ENCODE measurements around the gene SYT13. TPM values are rescaled to one million over a fixed set of nuclear protein-coding genes. Genes with fewer than 3 reads are reported as not detected.

SYT13 gene
- total RNA-seq, 3 donors from 2014 or later: 7.5 to 28.6 (median 22.7) TPM

DNA sequence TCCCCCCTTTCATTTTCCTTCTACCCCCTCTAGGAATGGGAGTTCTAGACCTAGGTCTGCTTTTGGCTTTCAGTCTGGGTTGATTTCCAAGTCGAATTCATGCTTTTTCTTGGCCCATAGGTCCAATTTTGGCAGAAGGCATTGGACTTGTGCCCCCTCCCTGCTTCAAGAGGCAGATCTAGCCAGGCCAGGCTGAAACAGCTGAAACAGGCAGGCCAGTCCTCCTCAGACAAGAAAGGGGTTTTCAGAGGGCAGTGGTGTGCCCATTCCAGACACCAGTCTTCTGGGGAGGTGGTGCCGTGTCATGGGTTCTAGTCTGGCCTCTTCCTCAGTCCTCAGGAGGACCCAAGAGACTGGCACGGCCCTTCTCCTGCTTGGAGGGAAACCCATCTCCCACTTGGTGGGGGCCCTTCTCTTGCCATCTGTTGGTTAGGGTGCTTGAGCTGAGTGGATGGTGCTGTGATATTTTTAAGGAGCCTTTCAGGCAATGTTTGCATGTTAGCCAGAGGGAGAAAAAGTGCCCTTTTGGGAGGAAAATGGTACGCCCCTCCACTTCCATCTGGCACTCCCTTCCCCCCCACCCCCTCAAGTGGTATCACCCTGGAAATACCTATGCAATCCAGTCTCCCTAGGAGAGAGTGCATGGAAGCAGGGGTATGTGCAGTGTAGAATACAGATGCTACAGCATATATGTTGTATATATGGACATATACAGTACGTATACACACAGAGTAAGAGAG is 53.6 kb downstream of the SYT13 start:
- H3K9me3 ChIP-seq: no peaks in the 10 kb centered on the region
- no peaks in the 10 kb centered on the region for H3K4me1 ChIP-seq (ENCODE audit: low read depth)
- H3K4me3 ChIP-seq: no peak overlapping the region
- ATAC-seq (no peak), DNase-seq (no peak)
- intact Hi-C loops (cut with DNase I, micrococcal nuclease): no loop called here
- no peaks in the 10 kb centered on the region for H3K36me3 ChIP-seq (ENCODE audit: low read depth)
- TF ChIP-seq, protein P1, sequence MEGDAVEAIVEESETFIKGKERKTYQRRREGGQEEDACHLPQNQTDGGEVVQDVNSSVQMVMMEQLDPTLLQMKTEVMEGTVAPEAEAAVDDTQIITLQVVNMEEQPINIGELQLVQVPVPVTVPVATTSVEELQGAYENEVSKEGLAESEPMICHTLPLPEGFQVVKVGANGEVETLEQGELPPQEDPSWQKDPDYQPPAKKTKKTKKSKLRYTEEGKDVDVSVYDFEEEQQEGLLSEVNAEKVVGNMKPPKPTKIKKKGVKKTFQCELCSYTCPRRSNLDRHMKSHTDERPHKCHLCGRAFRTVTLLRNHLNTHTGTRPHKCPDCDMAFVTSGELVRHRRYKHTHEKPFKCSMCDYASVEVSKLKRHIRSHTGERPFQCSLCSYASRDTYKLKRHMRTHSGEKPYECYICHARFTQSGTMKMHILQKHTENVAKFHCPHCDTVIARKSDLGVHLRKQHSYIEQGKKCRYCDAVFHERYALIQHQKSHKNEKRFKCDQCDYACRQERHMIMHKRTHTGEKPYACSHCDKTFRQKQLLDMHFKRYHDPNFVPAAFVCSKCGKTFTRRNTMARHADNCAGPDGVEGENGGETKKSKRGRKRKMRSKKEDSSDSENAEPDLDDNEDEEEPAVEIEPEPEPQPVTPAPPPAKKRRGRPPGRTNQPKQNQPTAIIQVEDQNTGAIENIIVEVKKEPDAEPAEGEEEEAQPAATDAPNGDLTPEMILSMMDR (IDR thresholded peaks at IDR 0.05): no peak

DNA sequence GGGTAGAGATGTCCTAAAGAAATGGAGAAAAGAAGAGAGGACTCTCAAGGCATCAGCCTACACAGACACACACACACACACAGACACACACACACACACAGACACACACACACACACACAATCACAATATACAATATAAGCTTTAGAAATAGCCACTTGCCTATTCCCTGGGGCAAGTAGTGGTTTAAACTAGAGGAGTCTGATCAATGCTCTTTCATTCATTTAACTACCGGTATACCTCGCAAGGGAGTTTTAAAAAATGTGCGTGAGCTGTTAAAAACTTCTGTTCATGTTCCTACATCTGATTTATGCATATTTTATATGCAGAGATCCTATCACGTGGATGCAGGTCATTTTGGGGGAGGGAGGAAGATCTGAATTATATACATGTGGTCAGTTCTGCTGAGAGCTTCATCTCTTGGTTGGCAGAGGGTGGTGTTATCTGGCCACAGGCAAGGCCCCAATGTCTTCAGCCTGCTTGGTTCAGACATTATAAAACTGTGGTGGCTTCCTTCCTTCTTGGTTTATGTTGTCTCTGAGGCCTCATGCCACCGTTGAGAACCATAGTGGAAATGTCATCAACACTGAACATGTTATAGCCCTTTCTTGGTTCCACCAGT is 56.6 kb downstream of the SYT13 start:
- intact Hi-C loops (cut with DNase I, micrococcal nuclease): no loop called here
- Histone ChIP-seq H3K4me1 (ENCODE audit: low read depth) (no peaks in the 10 kb centered on the region), H3K36me3 (ENCODE audit: low read depth) (no peaks in the 10 kb centered on the region), H3K9me3 (no peaks in the 10 kb centered on the region), H3K4me3 (no peak overlapping the region)
- no peak for ATAC-seq
- TF ChIP-seq, protein P1 (IDR thresholded peaks at IDR 0.05): no peak
- no peak for DNase-seq

- Histone ChIP-seq H3K4me1 (ENCODE audit: low read depth) (no peaks in the 10 kb centered on the region), H3K36me3 (ENCODE audit: low read depth) (no peaks in the 10 kb centered on the region), H3K9me3 (no peaks in the 10 kb centered on the region), H3K4me3 (no peak overlapping the region)
- TF ChIP-seq, protein P1 (IDR thresholded peaks at IDR 0.05): no peak
- ATAC-seq: no peak
- DNase-seq: no peak
- intact Hi-C loops (cut with DNase I, micrococcal nuclease): no loop called here
Observed at GRCh38 chr11:45227836-45228235, 58.3 kb downstream of the SYT13 start.

GRCh38 chr11:45226901-45227300 is 59.2 kb downstream of the SYT13 start:
- DNase-seq: no peak
- no peak for ATAC-seq
- intact Hi-C loops (cut with DNase I, micrococcal nuclease): no loop called here
- no peaks in the 10 kb centered on the region for H3K36me3 ChIP-seq (ENCODE audit: low read depth)
- TF ChIP-seq, protein P1 (IDR thresholded peaks at IDR 0.05): no peak
- no peaks in the 10 kb centered on the region for H3K9me3 ChIP-seq
- no peaks in the 10 kb centered on the region for H3K4me1 ChIP-seq (ENCODE audit: low read depth)
- no peak overlapping the region for H3K4me3 ChIP-seq

- H3K4me1 ChIP-seq (ENCODE audit: low read depth): no peaks in the 10 kb centered on the region
- no peak overlapping the region for H3K4me3 ChIP-seq
- no peaks in the 10 kb centered on the region for H3K9me3 ChIP-seq
- DNase-seq (no peak), ATAC-seq (no peak)
- intact Hi-C loops (cut with DNase I, micrococcal nuclease): no loop called here
- TF ChIP-seq, protein P1 (IDR thresholded peaks at IDR 0.05): no peak
- H3K36me3 ChIP-seq (ENCODE audit: low read depth): no peaks in the 10 kb centered on the region
Observed at GRCh38 chr11:45225961-45226871, 59.9 kb downstream of the SYT13 start.

Data from mucosa of descending colon (tissue), 3 donors.